Retinal pigment epithelial cell (primary cell): ENCODE measurements around the gene TWIST2.

Source experiments
- DNase-seq: peaks from one replicate; pipeline ENCODE4 v3.0.0-alpha.2; 2010; ENCODE audit warnings: low read depth
- H3K4me3 ChIP-seq: 2 replicates; pipeline ENCODE4 v1.5.1; 2011; ENCODE audit warnings: mild to moderate bottlenecking, low read length, control low read depth, moderate library complexity
- CTCF ChIP-seq: conservative IDR thresholded peaks from 2 replicates; pipeline ENCODE4 v1.5.1; 2011; ENCODE audit warnings: low read depth, low read length, control low read depth, inconsistent platforms

The TWIST2 gene

GRCh38 chr2:238854699-238855229, 6.9 kb downstream of the TWIST2 start:
- DNase-seq = no peak
- no peak for TF ChIP-seq CTCF
- H3K4me3 ChIP-seq = no peak overlapping the region

- DNase-seq = no peak
- no peak for TF ChIP-seq CTCF
- H3K4me3 ChIP-seq = no peak overlapping the region
Measured at GRCh38 chr2:238855299-238855698, 7.4 kb downstream of the TWIST2 start.

- no peak overlapping the region for H3K4me3 ChIP-seq
- no peak for DNase-seq
- TF ChIP-seq CTCF = no peak
Measured at GRCh38 chr2:238855891-238856580, 8.2 kb downstream of the TWIST2 start.

- TF ChIP-seq CTCF = no peak
- no peak for DNase-seq
- H3K4me3 ChIP-seq = no peak overlapping the region
Measured at GRCh38 chr2:238856713-238857567, 9.1 kb downstream of the TWIST2 start.

GRCh38 chr2:238857959-238858358, 10.1 kb downstream of the TWIST2 start:
- TF ChIP-seq CTCF = no peak
- no peak for DNase-seq
- no peak overlapping the region for H3K4me3 ChIP-seq

GRCh38 chr2:238859636-238860347, 11.9 kb downstream of the TWIST2 start:
- no peak for DNase-seq
- TF ChIP-seq CTCF = no peak
- H3K4me3 ChIP-seq = no peak overlapping the region
